H7 (cell line): ENCODE results near the gene CBX2. TPM values are rescaled to one million over a fixed set of nuclear protein-coding genes. Genes with fewer than 3 reads are reported as not detected.
A peak's percentile ranks its signal among the peaks of the same experiment; 100 is the strongest.

ENCODE experiments used
- DNase-seq: peaks from one replicate; pipeline ENCODE4 v3.0.0; 2012
- H3K27me3 ChIP-seq: 2 replicates; pipeline ENCODE4 v1.6.0; 2011; ENCODE audit warnings: mild to moderate bottlenecking, low read length; ENCODE audit not compliant: control insufficient read depth, insufficient read depth
- H3K36me3 ChIP-seq: replicated peaks from 2 replicates; pipeline ENCODE4 v1.5.1; 2011; ENCODE audit warnings: low read length; ENCODE audit not compliant: control insufficient read depth, insufficient read depth
- H3K4me3 ChIP-seq: 2 replicates; pipeline ENCODE4 v1.5.1; 2011; ENCODE audit warnings: low read depth, mild to moderate bottlenecking, control low read depth, low read length, moderate library complexity; ENCODE audit not compliant: insufficient read depth
- total RNA-seq: library from RNA; depleted of rRNA; stranded (reverse); fragments of >200 nt; shearing (Covaris generic); gene quantifications from 2 replicates; pipeline ENCODE4 v1.2.3, GENCODE V29; 2014

Gene CBX2
- total RNA-seq, 1 experiment from 2014 or later = 89.1 TPM

- DNase-seq = no peak
- Histone ChIP-seq H3K4me3 (no peak overlapping the region), H3K27me3 (peaks cover 44% of the 10 kb centered on the region), H3K36me3 (no peaks in the 10 kb centered on the region)
Measured at GRCh38 chr17:79824893-79825579, 47.1 kb downstream of the CBX2 start.

GRCh38 chr17:79825580-79825921 lies 47.6 kb downstream of the CBX2 start:
- Histone ChIP-seq H3K27me3 (peaks cover 46% of the 10 kb centered on the region), H3K4me3 (no peak overlapping the region), H3K36me3 (no peaks in the 10 kb centered on the region)
- no peak for DNase-seq

GRCh38 chr17:79826204-79826680 lies 48.3 kb downstream of the CBX2 start:
- no peak overlapping the region for H3K4me3 ChIP-seq
- DNase-seq = no peak
- H3K27me3 ChIP-seq = peaks cover 49% of the 10 kb centered on the region
- H3K36me3 ChIP-seq = no peaks in the 10 kb centered on the region

- no peak for DNase-seq
- H3K27me3 ChIP-seq = peaks cover 51% of the 10 kb centered on the region
- H3K36me3 ChIP-seq = no peaks in the 10 kb centered on the region
- no peak overlapping the region for H3K4me3 ChIP-seq
Measured at GRCh38 chr17:79826841-79827578, 49.1 kb downstream of the CBX2 start.

- peaks cover 69% of the 10 kb centered on the region for H3K27me3 ChIP-seq
- DNase-seq = no peak
- H3K36me3 ChIP-seq = no peaks in the 10 kb centered on the region
- no peak overlapping the region for H3K4me3 ChIP-seq
Measured at GRCh38 chr17:79829004-79829403, 51.1 kb downstream of the CBX2 start.

GRCh38 chr17:79829457-79829856 lies 51.5 kb downstream of the CBX2 start:
- no peak for DNase-seq
- H3K36me3 ChIP-seq = no peaks in the 10 kb centered on the region
- H3K27me3 ChIP-seq = peaks cover 74% of the 10 kb centered on the region
- no peak overlapping the region for H3K4me3 ChIP-seq

- DNase-seq = peak; percentile 69
- Histone ChIP-seq H3K27me3 (peaks cover 78% of the 10 kb centered on the region), H3K36me3 (no peaks in the 10 kb centered on the region)
Measured at GRCh38 chr17:79830303-79830702, 52.4 kb downstream of the CBX2 start.

GRCh38 chr17:79830763-79831264 lies 52.9 kb downstream of the CBX2 start:
- no peak overlapping the region for H3K4me3 ChIP-seq
- H3K36me3 ChIP-seq = no peaks in the 10 kb centered on the region
- H3K27me3 ChIP-seq = peaks cover 79% of the 10 kb centered on the region
- DNase-seq = no peak

More at GRCh38 chr17:79830303-79830702, 52.4 kb downstream of the CBX2 start:
- no peak overlapping the region for H3K4me3 ChIP-seq

- Histone ChIP-seq H3K27me3 (peaks cover 76% of the 10 kb centered on the region), H3K36me3 (no peaks in the 10 kb centered on the region), H3K4me3 (peak overlapping the region; percentile 33)
- peak; percentile 86 for DNase-seq
Measured at GRCh38 chr17:79831265-79832217, 53.6 kb downstream of the CBX2 start.

GRCh38 chr17:79832218-79833109 lies 54.5 kb downstream of the CBX2 start:
- Histone ChIP-seq H3K4me3 (peak overlapping the region; percentile 33), H3K36me3 (no peaks in the 10 kb centered on the region), H3K27me3 (peaks cover 82% of the 10 kb centered on the region)
- peak; percentile 91 for DNase-seq

- Histone ChIP-seq H3K36me3 (no peaks in the 10 kb centered on the region), H3K27me3 (peaks cover 88% of the 10 kb centered on the region), H3K4me3 (no peak overlapping the region)
- no peak for DNase-seq
Measured at GRCh38 chr17:79833110-79833450, 55.1 kb downstream of the CBX2 start.

- Histone ChIP-seq H3K4me3 (no peak overlapping the region; the same call in 1 of the 2 replicates), H3K36me3 (no peaks in the 10 kb centered on the region), H3K27me3 (peaks cover 90% of the 10 kb centered on the region)
- DNase-seq = peak; percentile 79
Measured at GRCh38 chr17:79833744-79834564, 56.0 kb downstream of the CBX2 start.
